ENCODE data around the gene CLMP.

CLMP gene

GRCh38 chr11:123236879-123237278, 41.8 kb upstream of the CLMP start:
- no peak for TF ChIP-seq CTCF (IDR thresholded peaks at IDR 0.05)
- Histone ChIP-seq H3K9me3 (no peaks in the 10 kb centered on the region), H3K36me3 (no peaks in the 10 kb centered on the region), H3K27me3 (no peaks in the 10 kb centered on the region), H3K4me1 (no peaks in the 10 kb centered on the region), H3K27ac (no peak overlapping the region), H3K4me3 (no peak overlapping the region)
- intact Hi-C loops (cut with DNase I; ENCODE audit: low total_unique reads): no loop called here
- no peak for DNase-seq

- H3K36me3 ChIP-seq: no peaks in the 10 kb centered on the region
- H3K9me3 ChIP-seq: no peaks in the 10 kb centered on the region
- intact Hi-C loops (cut with DNase I; ENCODE audit: low total_unique reads): no loop called here
- TF ChIP-seq CTCF (IDR thresholded peaks at IDR 0.05): no peak
- H3K4me3 ChIP-seq: no peak overlapping the region
- no peaks in the 10 kb centered on the region for H3K27me3 ChIP-seq
- DNase-seq: no peak
- H3K4me1 ChIP-seq: no peaks in the 10 kb centered on the region
- no peak overlapping the region for H3K27ac ChIP-seq
Measured at GRCh38 chr11:123235656-123236261, 40.7 kb upstream of the CLMP start.

GRCh38 chr11:123235117-123235655, 40.1 kb upstream of the CLMP start:
- peak; percentile 21 to 31 for TF ChIP-seq CTCF (IDR thresholded peaks at IDR 0.05)

GRCh38 chr11:123233975-123234334, 38.9 kb upstream of the CLMP start:
- TF ChIP-seq CTCF (IDR thresholded peaks at IDR 0.05): no peak
- Histone ChIP-seq H3K36me3 (no peaks in the 10 kb centered on the region), H3K4me3 (no peak overlapping the region), H3K27ac (no peak overlapping the region), H3K27me3 (peaks cover 0 to 7% of the 10 kb centered on the region in 2 donors), H3K4me1 (no peaks in the 10 kb centered on the region), H3K9me3 (no peaks in the 10 kb centered on the region)
- intact Hi-C loops (cut with DNase I; ENCODE audit: low total_unique reads): no loop called here
- no peak for DNase-seq

More at GRCh38 chr11:123235117-123235655, 40.1 kb upstream of the CLMP start:
- Histone ChIP-seq H3K4me1 (no peaks in the 10 kb centered on the region), H3K4me3 (no peak overlapping the region), H3K9me3 (no peaks in the 10 kb centered on the region), H3K27me3 (no peaks in the 10 kb centered on the region), H3K36me3 (no peaks in the 10 kb centered on the region), H3K27ac (no peak overlapping the region)
- peak in 1 of 2 donors; percentile 36 for DNase-seq
- intact Hi-C loops (cut with DNase I; ENCODE audit: low total_unique reads): no loop called here

- no peak for TF ChIP-seq CTCF (IDR thresholded peaks at IDR 0.05)
- H3K4me3 ChIP-seq: no peak overlapping the region
- H3K27ac ChIP-seq: no peak overlapping the region
- intact Hi-C loops (cut with DNase I; ENCODE audit: low total_unique reads): no loop called here
- peaks cover 0 to 7% of the 10 kb centered on the region in 2 donors for H3K27me3 ChIP-seq
- H3K9me3 ChIP-seq: no peaks in the 10 kb centered on the region
- no peaks in the 10 kb centered on the region for H3K4me1 ChIP-seq
- H3K36me3 ChIP-seq: no peaks in the 10 kb centered on the region
- no peak for DNase-seq
Measured at GRCh38 chr11:123233280-123233974, 38.4 kb upstream of the CLMP start.
